GM18868 (cell line): ENCODE measurements around the gene OR1E2.
"Not testable (repeated sequence)": the region's sequence is repeated elsewhere in the genome, so short reads cannot be mapped to it uniquely, and the experiment has no call there.

ENCODE experiments used
- ATAC-seq: cut with Tn5 transposase; IDR thresholded peaks from one replicate; pipeline ENCODE4 v1.9.1; 2021; ENCODE audit warnings: mild to moderate bottlenecking, moderate library complexity; ENCODE audit not compliant: unreplicated experiment

OR1E2 gene

DNA sequence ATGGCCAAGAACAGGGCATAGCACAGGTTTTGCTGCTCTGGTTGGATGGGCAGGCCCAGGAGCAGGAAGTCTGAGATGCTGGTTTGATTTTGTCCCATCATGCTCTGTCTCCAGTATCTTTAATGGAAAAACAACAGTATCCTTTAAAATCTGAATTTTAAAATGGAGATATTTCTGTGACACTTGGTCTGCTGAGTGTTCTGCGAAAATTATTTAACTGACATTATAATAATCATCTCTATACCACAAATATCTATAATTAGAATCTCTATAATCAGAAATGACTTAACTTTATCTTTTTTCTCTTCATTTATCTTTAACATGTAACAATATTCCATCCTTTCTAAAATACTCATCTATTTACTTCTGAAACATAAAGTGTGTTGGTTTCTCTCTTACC, 35.3 kb downstream of the OR1E2 start, which contains the start of gene OR1E1:
Gene OR1E1, minus strand, starts transcription at position 101 of the 400 bp plus-strand sequence. Its CDS starts 0 bp downstream, at position 101.
- no peak for ATAC-seq

GRCh38 chr17:3397801-3398200, 35.8 kb downstream of the OR1E2 start:
- not testable (repeated sequence) for ATAC-seq

- no peak for ATAC-seq
These were observed 43.9 kb downstream of the OR1E2 start for GRCh38 chr17:3389791-3390190.

DNA sequence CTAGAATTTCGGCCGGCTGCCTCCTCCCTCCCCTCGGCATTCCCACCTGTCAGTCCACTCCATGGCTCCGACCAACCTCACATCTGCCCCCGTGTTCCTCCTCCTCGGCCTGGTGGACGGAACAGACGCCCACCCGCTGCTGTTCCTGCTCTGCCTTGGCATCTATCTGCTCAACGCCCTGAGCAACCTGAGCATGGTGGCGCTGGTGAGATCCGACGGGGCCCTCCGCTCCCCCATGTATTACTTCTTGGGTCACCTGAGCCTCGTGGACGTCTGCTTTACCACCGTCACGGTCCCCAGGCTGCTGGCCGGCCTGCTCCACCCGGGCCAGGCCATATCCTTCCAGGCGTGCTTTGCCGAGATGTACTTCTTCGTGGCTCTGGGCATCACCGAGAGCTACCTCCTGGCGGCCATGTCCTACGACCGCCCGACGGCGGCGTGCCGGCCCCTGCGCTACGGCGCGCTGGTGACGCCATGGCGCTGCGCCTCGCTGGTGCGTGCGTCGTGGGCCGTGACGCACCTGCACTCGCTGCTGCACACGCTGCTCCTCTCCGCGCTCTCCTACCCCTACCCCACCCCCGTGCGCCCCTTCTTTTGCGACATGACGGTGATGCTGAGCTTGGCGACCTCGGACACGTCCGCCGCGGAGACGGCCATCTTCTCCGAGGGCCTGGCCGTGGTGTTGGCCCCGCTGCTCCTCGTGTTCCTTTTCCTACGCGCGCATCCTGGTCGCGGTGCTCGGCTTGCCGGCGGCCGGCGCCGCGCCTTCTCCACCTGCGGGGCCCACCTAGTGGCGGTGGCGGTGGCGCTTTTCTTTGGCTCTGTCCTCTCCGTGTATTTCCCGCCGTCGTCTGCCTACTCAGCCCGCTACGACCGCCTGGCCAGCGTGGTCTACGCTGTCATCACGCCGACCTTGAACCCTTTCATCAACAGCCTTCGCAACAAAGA, 47.5 kb downstream of the OR1E2 start, which contains the start of gene OR3A2:
Gene OR3A2, minus strand, starts transcription at position 440 of the 948 bp plus-strand sequence.
- no peak for ATAC-seq
